Pancreas (tissue), 10 donors: ENCODE measurements around the gene INHBE. TPM values are rescaled to one million over a fixed set of nuclear protein-coding genes. Genes with fewer than 3 reads are reported as not detected.
A peak's percentile ranks its signal among the peaks of the same experiment; 100 is the strongest.

Experiments used
- ATAC-seq, 4 donors: fragments of 200-7000 bp; cut with Tn5 transposase; one replicate each; pipeline versions ENCODE4 v1.8.0 to v1.9.1; 2020; ENCODE audit warnings: mild to moderate bottlenecking in 4 of 4, moderate library complexity in 4 of 4
- DNase-seq, 6 donors: peaks; one replicate each; pipeline ENCODE4 v3.0.0-alpha.2; 2020
- FAIRE-seq: peaks from 2 replicates; lab custom pipeline; 2012; peaks lifted over from hg19 to GRCh38; lab: Jason Lieb, UNC
- H3K27ac ChIP-seq, 4 donors: fragments of 200-600 bp; sonication (generic); 1 replicate in 3 of 4; 2 replicates in 1 of 4; pipeline versions ENCODE4 v1.5.0 to v1.8.0; 2020
- H3K27me3 ChIP-seq, 4 donors: fragments of 200-600 bp; one replicate each; pipeline ENCODE4 v1.8.0; 2021
- H3K36me3 ChIP-seq, 3 donors: fragments of 200-600 bp; sonication (generic) in 1 of 3; one replicate each; pipeline versions ENCODE4 v1.5.0 to v1.8.0; 2020 to 2021
- H3K4me1 ChIP-seq, 3 donors: fragments of 200-600 bp; one replicate each; pipeline ENCODE4 v1.8.0; 2021
- H3K4me3 ChIP-seq, 4 donors: fragments of 200-600 bp; sonication (generic) in 2 of 4; one replicate each; pipeline versions ENCODE4 v1.5.0 to v1.8.0; 2020 to 2021
- H3K9me3 ChIP-seq, 4 donors: fragments of 200-600 bp; one replicate each; pipeline ENCODE4 v1.8.0; 2021
- CTCF ChIP-seq, 4 donors: fragments of 200-600 bp; sonication (generic) in 3 of 4; IDR thresholded peaks; one replicate each; pipeline versions ENCODE4 v1.5.0 to v1.8.0; 2021; ENCODE audit warnings: antibody characterized with exemption in 4 of 4
- whole genome bisulfite sequencing, 2 donors: extraction: QIAGEN DNeasy Blood & Tissue Kit; methylation state at CpG; one replicate each; pipeline ENCODE4 v1.1.7; 2013; 5-methylcytosine and 5-hydroxymethylcytosine counted together
- intact Hi-C, 3 donors: fragments of 100-400 bp; cut with DNase I; formaldehyde crosslinking; loops; one replicate each; pipeline versions ENCODE4 v1.11.1 to v1.14.2; 2022
- polyA plus RNA-seq, 2 donors: library from polyadenylated mRNA; stranded (reverse); fragments of 200-250 nt; gene quantifications; one replicate each; pipeline ENCODE4 v1.2.3, GENCODE V29; 2013
- total RNA-seq, 6 donors: library from RNA; stranded (reverse); fragmentation: NEBNext Ultra II Directional in 4 of 6; extraction: Animal tissue kit (Norgen Biotek cat#: 25700) in 4 of 6; gene quantifications; one replicate each; pipeline versions ENCODE4 v1.2.1 to v1.2.4, GENCODE V29; 2021 to 2023
- donor health status: healthy with polysubstance abuse.
- donor health status: DM: no; HTN: no; CAD: no; lungs with moderate emphysema.
- donor health status: DM: no; HTN: no; CAD: no.
- donor health status: control.
- donor health status: control.
- donor health status: Bipolar disorder and iron deficiency.
- donor health status: DM: yes; HTN: yes; CAD: no.
- donor health status: DM: no; HTN: no; CAD: no.
- donor health status: DM: no; HTN: no; CAD: no.
- donor health status: DM: yes; HTN: yes; CAD: no.

The INHBE gene
- total and polyA plus RNA-seq, 8 donors: 0.05 to 17.8 (median 0.24) TPM; not detected in 5

- no peak for DNase-seq
Observed at GRCh38 chr12:57456737-57457490, 1.8 kb downstream of the INHBE start.

GRCh38 chr12:57458665-57459054, 3.6 kb downstream of the INHBE start:
- no peak for DNase-seq
- intact Hi-C loops: loop anchor here in 2 of 3 donors (10.0 kb wide), 2 partner anchors 154 to 244 kb away; partner anchors contain the start of gene NXPH4 (in 1 of the 2)

More at GRCh38 chr12:57456737-57457490, 1.8 kb downstream of the INHBE start:
- TF ChIP-seq CTCF (IDR thresholded peaks at IDR 0.05): no peak
- Histone ChIP-seq H3K27ac (no peak overlapping the region), H3K4me1 (peaks cover 0 to 12% (median 10%) of the 10 kb centered on the region in 3 donors), H3K36me3 (no peaks in the 10 kb centered on the region), H3K4me3 (no peak overlapping the region), H3K27me3 (no peaks in the 10 kb centered on the region), H3K9me3 (no peaks in the 10 kb centered on the region)
- FAIRE-seq (no peak), ATAC-seq (no peak)
- WGBS, 2 donors: 65 to 72% methylated on average over 5 to 6 of the region's 6 CpGs
- intact Hi-C loops: loop anchor here in 2 of 3 donors (10.0 kb wide), 2 partner anchors 152 to 242 kb away; partner anchors contain the start of gene NXPH4 (in 1 of the 2)

GRCh38 chr12:57459055-57459749, 4.1 kb downstream of the INHBE start:
- intact Hi-C loops: loop anchor here in 2 of 3 donors (10.0 kb wide), 2 partner anchors 154 to 244 kb away; partner anchors contain the start of gene NXPH4 (in 1 of the 2)
- peaks cover 0 to 12% (median 10%) of the 10 kb centered on the region in 3 donors for H3K4me1 ChIP-seq
- 0% methylated on average over 24 of the region's 24 CpGs for WGBS, 2 donors
- peak overlapping the region in 3 of 4 donors; percentile 37 to 69 (median 50) for H3K27ac ChIP-seq
- DNase-seq: peak; percentile 87 to 95 (median 94)
- H3K27me3 ChIP-seq: no peaks in the 10 kb centered on the region
- TF ChIP-seq CTCF (IDR thresholded peaks at IDR 0.05): peak; percentile 92 to 93 (median 92)
- H3K9me3 ChIP-seq: no peaks in the 10 kb centered on the region
- FAIRE-seq: no peak
- peak overlapping the region; percentile 34 to 70 (median 56) for H3K4me3 ChIP-seq
- H3K36me3 ChIP-seq: no peaks in the 10 kb centered on the region
- peak; percentile 78 to 89 (median 86) for ATAC-seq

More at GRCh38 chr12:57458665-57459054, 3.6 kb downstream of the INHBE start:
- TF ChIP-seq CTCF (IDR thresholded peaks at IDR 0.05): no peak
- H3K27me3 ChIP-seq: no peaks in the 10 kb centered on the region
- H3K4me3 ChIP-seq: peak overlapping the region in 3 of 4 donors; percentile 53 to 70 (median 59)
- H3K4me1 ChIP-seq: peaks cover 0 to 12% (median 10%) of the 10 kb centered on the region in 3 donors
- FAIRE-seq (no peak), ATAC-seq (no peak)
- 35 to 36% methylated on average over 3 of the region's 3 CpGs for WGBS, 2 donors
- H3K27ac ChIP-seq: peak overlapping the region in 2 of 4 donors; percentile 50 to 69
- H3K36me3 ChIP-seq: no peaks in the 10 kb centered on the region
- no peaks in the 10 kb centered on the region for H3K9me3 ChIP-seq

- DNase-seq (peak in 3 of 6 donors; percentile 56 to 71 (median 65)), FAIRE-seq (no peak), ATAC-seq (peak in 1 of 4 donors; percentile 0)
- intact Hi-C loops: loop anchor here in 2 of 3 donors (10.0 kb wide), 2 partner anchors 155 to 245 kb away; partner anchors contain the start of gene NXPH4 (in 1 of the 2)
- no peaks in the 10 kb centered on the region for H3K36me3 ChIP-seq
- peak within 1 kb of the TSS in 3 of 4 donors; percentile 37 to 69 (median 50) for H3K27ac ChIP-seq
- H3K4me3 ChIP-seq: peak within 1 kb of the TSS; percentile 34 to 70 (median 56)
- H3K4me1 ChIP-seq: peaks cover 0 to 12% (median 10%) of the 10 kb centered on the region in 3 donors
- no peaks in the 10 kb centered on the region for H3K27me3 ChIP-seq
- WGBS, 2 donors: 1 to 2% methylated on average over 31 to 35 of the region's 36 CpGs
- H3K9me3 ChIP-seq: no peaks in the 10 kb centered on the region
- TF ChIP-seq CTCF (IDR thresholded peaks at IDR 0.05): no peak
Observed at GRCh38 chr12:57459750-57460467, 4.8 kb downstream of the INHBE start, which contains the start of gene GLI1. TSS of gene GLI1 (plus strand) at chr12:57459785. CDS start at chr12:57463692, 3,907 bp downstream.
